Measurements from ENCODE around the gene LMBRD1. TPM values are rescaled to one million over a fixed set of nuclear protein-coding genes. Genes with fewer than 3 reads are reported as not detected.

The LMBRD1 gene
- total and polyA plus RNA-seq, 2 donors from 2014 or later: 91.3 to 102 TPM

DNA sequence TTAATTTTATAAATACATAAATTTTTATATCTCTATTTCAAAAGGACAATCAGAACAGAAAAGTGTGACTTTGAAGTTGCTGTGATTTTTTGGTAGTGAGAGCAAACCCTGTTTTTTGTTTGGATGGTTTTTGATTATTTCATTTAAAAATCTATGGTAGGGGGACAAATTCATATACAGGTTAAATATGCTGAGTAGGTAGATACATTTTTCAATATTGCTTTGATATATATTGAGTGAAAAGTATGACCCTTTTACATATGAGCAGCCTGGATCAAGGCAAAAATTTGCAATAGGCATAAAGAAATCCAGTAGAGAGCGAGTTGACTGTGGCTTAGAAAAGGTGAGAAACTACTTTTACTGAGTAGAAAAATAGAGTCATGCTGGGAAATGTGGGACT, 132.3 kb downstream of the LMBRD1 start:
- Histone ChIP-seq H3K27ac (ENCODE audit: low read depth in 2 of 2, low read length in 2 of 2) (no peak overlapping the region), H3K27me3 (ENCODE audit: control insufficient read depth, insufficient read depth, low read length) (no peaks in the 10 kb centered on the region), H3K4me1 (ENCODE audit: control insufficient read depth in 2 of 3, insufficient read depth in 2 of 3, low read depth in 1 of 3, low read length in 3 of 3) (no peaks in the 10 kb centered on the region), H3K9ac (ENCODE audit: low read length in 3 of 3) (no peak overlapping the region), H3K36me3 (ENCODE audit: control insufficient read depth in 2 of 3, insufficient read depth in 3 of 3, low read length in 3 of 3) (no peaks in the 10 kb centered on the region), H3K4me3 (ENCODE audit: low read length in 3 of 3) (no peak overlapping the region), H3K9me3 (ENCODE audit: control insufficient read depth in 2 of 3, insufficient read depth in 1 of 3, low read length in 3 of 3) (no peaks in the 10 kb centered on the region)
- DNase-seq (no peak), FAIRE-seq (no peak)
- TF ChIP-seq CTCF (IDR thresholded peaks at IDR 0.05; ENCODE audit: borderline replicate concordance, extremely low read depth, insufficient read depth): no peak
- intact Hi-C loops (cut with DNase I): no loop called here

DNA sequence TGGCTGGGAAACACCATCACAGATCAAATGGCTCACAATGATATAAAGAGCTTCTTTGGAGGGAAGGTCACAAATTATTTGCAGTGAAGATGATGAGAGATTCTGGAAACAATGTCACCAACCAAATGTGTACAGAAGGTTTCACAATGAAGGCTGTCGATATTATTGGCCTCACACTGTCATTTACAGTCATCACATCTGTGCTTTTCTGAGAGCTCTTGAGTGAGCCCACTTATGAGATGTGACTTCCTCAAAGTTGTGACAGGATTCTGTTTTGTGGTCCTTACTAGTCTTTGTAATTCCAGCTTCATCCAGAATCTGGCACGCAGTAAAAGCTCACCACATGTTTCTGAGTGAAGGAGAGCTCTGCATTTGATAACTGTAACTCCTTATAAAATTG, 133.6 kb downstream of the LMBRD1 start:
- Histone ChIP-seq H3K9me3 (ENCODE audit: control insufficient read depth in 2 of 3, insufficient read depth in 1 of 3, low read length in 3 of 3) (peaks cover 0 to 4% (median 4%) of the 10 kb centered on the region in 3 donors), H3K4me3 (ENCODE audit: low read length in 3 of 3) (no peak overlapping the region), H3K36me3 (ENCODE audit: control insufficient read depth in 2 of 3, insufficient read depth in 3 of 3, low read length in 3 of 3) (no peaks in the 10 kb centered on the region), H3K27ac (ENCODE audit: low read depth in 2 of 2, low read length in 2 of 2) (no peak overlapping the region), H3K4me1 (ENCODE audit: control insufficient read depth in 2 of 3, insufficient read depth in 2 of 3, low read depth in 1 of 3, low read length in 3 of 3) (no peaks in the 10 kb centered on the region), H3K9ac (ENCODE audit: low read length in 3 of 3) (no peak overlapping the region), H3K27me3 (ENCODE audit: control insufficient read depth, insufficient read depth, low read length) (no peaks in the 10 kb centered on the region)
- intact Hi-C loops (cut with DNase I): no loop called here
- FAIRE-seq: no peak
- TF ChIP-seq CTCF (IDR thresholded peaks at IDR 0.05; ENCODE audit: borderline replicate concordance, extremely low read depth, insufficient read depth): no peak
- peak in 1 of 5 donors; percentile 1 for DNase-seq

GRCh38 chr6:69650703-69651102, 146.1 kb downstream of the LMBRD1 start:
- Histone ChIP-seq H3K27me3 (ENCODE audit: control insufficient read depth, insufficient read depth, low read length) (no peaks in the 10 kb centered on the region), H3K36me3 (ENCODE audit: control insufficient read depth in 2 of 3, insufficient read depth in 3 of 3, low read length in 3 of 3) (no peaks in the 10 kb centered on the region), H3K4me3 (ENCODE audit: low read length in 3 of 3) (no peak overlapping the region), H3K9me3 (ENCODE audit: control insufficient read depth in 2 of 3, insufficient read depth in 1 of 3, low read length in 3 of 3) (no peaks in the 10 kb centered on the region), H3K4me1 (ENCODE audit: control insufficient read depth in 2 of 3, insufficient read depth in 2 of 3, low read depth in 1 of 3, low read length in 3 of 3) (no peaks in the 10 kb centered on the region), H3K27ac (ENCODE audit: low read depth in 2 of 2, low read length in 2 of 2) (no peak overlapping the region), H3K9ac (ENCODE audit: low read length in 3 of 3) (no peak overlapping the region)
- intact Hi-C loops (cut with DNase I): no loop called here
- FAIRE-seq (no peak), DNase-seq (no peak)
- TF ChIP-seq CTCF (IDR thresholded peaks at IDR 0.05; ENCODE audit: borderline replicate concordance, extremely low read depth, insufficient read depth): no peak

DNA sequence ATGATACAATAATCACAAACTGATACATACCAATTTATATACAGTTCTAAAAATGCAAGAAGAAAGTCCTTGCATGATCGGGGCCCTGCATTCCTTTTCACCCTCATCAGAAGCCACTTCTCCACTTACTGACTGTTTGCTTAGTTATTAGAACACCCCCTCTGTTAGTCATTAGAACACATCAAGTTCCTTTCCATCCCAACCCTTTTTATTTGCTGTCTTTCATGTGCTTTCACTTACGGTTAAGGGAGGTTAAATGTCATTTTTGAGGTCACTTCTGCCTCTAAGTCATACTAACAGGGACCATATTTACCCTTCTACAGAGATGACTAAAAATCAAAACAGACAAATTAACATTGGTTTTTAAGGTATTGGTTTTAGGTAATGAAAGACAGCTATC, 149.1 kb downstream of the LMBRD1 start:
- no peak overlapping the region for H3K27ac ChIP-seq (ENCODE audit: low read depth in 2 of 2, low read length in 2 of 2)
- TF ChIP-seq CTCF (IDR thresholded peaks at IDR 0.05; ENCODE audit: borderline replicate concordance, extremely low read depth, insufficient read depth): no peak
- no peak overlapping the region for H3K9ac ChIP-seq (ENCODE audit: low read length in 3 of 3)
- FAIRE-seq (no peak), DNase-seq (no peak)
- no peak overlapping the region for H3K4me3 ChIP-seq (ENCODE audit: low read length in 3 of 3)
- H3K4me1 ChIP-seq (ENCODE audit: control insufficient read depth in 2 of 3, insufficient read depth in 2 of 3, low read depth in 1 of 3, low read length in 3 of 3): no peaks in the 10 kb centered on the region
- no peaks in the 10 kb centered on the region for H3K9me3 ChIP-seq (ENCODE audit: control insufficient read depth in 2 of 3, insufficient read depth in 1 of 3, low read length in 3 of 3)
- no peaks in the 10 kb centered on the region for H3K27me3 ChIP-seq (ENCODE audit: control insufficient read depth, insufficient read depth, low read length)
- H3K36me3 ChIP-seq (ENCODE audit: control insufficient read depth in 2 of 3, insufficient read depth in 3 of 3, low read length in 3 of 3): no peaks in the 10 kb centered on the region
- intact Hi-C loops (cut with DNase I): no loop called here
